ENCODE results near the gene PTPRN2.

- TF ChIP-seq CTCF (IDR thresholded peaks at IDR 0.05) (no peak), POLR2A (IDR thresholded peaks at IDR 0.05) (no peak), POLR2AphosphoS5 (IDR thresholded peaks at IDR 0.05) (no peak)
Measured at GRCh38 chr7:158530800-158531609, 56.6 kb downstream of the PTPRN2 start.
